IPS-18c (cell line): ENCODE data around the gene ST6GALNAC4.
A peak's percentile ranks its signal among the peaks of the same experiment; 100 is the strongest.

Experiments
- H3K4me3 ChIP-seq: 2 replicates; pipeline ENCODE4 v1.7.0; 2013; ENCODE audit warnings: low read depth, mild to moderate bottlenecking, low read length, moderate library complexity; ENCODE audit not compliant: insufficient read depth
- H3K9me3 ChIP-seq: one replicate; pipeline ENCODE4 v1.6.1; 2013; ENCODE audit warnings: mild to moderate bottlenecking, low read length, moderate library complexity; ENCODE audit not compliant: control insufficient read depth, insufficient read depth

ST6GALNAC4 gene, protein sequence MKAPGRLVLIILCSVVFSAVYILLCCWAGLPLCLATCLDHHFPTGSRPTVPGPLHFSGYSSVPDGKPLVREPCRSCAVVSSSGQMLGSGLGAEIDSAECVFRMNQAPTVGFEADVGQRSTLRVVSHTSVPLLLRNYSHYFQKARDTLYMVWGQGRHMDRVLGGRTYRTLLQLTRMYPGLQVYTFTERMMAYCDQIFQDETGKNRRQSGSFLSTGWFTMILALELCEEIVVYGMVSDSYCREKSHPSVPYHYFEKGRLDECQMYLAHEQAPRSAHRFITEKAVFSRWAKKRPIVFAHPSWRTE

DNA sequence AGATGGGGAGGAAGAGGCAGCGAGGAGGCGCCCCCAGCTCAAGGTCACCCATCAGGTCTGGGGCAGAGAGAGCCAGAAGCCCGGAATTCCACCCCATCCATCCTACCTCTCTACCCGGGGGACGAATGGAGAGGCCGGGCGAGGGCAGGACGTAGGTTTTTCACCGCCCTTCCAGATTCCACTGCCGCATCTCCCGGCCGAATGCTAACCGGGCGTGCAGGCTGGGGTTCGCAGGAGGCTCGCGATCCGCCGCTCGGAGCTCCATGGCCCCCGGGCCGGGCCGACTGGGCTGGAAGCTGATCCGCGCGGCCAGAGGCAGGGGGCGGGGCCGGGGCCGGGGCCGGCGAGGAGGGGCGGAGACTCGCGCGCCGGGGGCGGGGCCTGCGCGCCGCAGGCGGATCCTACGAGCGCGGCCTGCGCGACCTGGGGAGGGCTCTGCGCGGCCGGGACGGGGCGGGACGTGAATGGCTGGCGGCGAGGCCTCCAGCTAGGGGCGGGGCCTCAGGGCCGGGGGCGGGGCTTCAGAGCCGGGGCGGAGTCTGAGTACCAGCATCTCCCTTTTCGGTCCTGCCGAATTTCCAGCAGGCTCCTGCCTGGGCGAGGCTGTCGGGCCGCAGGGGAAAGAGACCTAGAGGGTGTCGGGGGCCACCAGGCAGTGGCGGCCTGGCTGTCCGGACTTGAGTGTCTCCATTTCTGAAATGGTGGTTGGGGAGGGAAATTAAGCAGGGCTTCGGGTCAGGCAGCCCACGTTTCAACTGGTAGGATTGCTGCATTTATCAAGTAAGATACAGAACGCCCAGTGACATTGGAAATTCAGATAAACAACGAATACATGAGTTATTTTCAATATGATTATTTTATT is at the start of gene ST6GALNAC4:
Gene ST6GALNAC4 (minus strand): TSS at position 322 of the 862 bp plus-strand sequence. CDS start 622 bp downstream, outside the sequence.
- Histone ChIP-seq H3K4me3 (peak within 1 kb of the TSS; percentile 68), H3K9me3 (peaks cover 2% of the 10 kb centered on the region)

DNA sequence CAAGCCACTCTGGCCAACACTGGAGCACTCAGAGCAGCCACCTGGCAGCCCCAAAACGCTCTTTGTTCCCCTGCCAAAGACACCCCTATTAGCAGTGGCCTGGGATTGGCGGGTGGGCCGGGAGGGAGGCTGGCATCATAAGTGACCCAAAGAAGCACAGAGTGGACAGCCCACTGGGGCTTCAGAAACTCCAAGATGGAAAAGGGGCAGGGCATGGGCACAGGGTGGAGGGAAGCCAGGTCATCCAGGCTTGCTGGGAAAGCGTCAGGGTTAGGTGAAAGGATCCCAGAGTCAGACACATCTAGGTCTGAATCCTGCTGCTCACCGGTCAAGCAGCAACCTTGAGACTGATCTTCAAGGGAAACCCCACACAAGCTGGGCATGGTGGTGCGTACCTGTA is 49.1 kb upstream of the ST6GALNAC4 start:
- H3K9me3 ChIP-seq = no peaks in the 10 kb centered on the region
- no peak overlapping the region; the same call in 1 of the 2 replicates for H3K4me3 ChIP-seq

DNA sequence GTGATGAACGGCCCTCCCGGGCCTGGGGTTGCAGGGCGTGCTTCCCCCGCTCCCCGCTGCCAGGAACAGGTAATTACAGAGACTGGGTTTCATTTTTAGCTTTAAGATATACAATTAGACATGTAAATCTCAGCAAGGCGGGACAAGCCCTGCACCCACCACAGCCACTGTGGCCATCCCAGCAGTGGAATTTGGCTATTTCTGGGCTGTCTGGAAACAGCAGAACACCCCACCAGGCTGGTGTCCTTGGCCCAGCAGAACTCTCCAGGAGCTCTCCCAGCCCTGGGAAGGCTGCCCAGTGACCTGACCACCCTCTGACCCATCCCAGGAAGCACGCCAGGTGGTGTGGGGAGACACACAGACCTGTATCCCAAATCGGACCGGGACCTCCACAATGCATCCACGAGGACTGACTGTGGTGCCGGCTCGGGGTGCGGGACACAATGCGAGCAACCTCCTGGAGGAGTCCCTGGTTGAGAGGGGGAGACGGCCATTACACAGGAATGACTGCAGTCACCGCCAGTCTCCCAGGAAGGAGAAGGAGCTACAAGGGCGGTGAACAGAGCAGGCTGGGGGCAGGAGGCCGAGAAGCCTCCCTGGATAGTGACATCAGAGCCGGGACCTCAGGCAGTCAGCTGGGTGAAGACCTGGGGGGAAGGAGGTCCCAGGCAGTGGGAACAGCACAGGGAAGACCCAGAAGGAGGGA is 46.7 kb upstream of the ST6GALNAC4 start:
- Histone ChIP-seq H3K9me3 (no peaks in the 10 kb centered on the region), H3K4me3 (no peak overlapping the region)

DNA sequence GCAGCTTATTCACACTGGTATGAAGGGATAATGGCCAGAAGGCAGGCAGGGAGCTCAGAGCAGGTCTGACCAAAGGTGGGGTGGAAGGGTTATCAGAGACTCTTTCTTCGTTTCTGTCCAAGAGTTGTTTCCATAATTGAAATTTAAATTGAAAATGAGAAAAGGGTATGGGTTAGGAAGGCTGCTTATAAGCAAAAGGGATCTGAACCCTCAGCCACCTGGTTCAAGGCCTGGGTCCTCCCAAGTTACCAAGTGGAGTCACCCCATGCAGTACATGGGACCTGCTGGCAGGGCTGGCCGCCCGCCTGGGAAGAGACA is 46.2 kb upstream of the ST6GALNAC4 start:
- no peak overlapping the region for H3K4me3 ChIP-seq
- H3K9me3 ChIP-seq = no peaks in the 10 kb centered on the region

DNA sequence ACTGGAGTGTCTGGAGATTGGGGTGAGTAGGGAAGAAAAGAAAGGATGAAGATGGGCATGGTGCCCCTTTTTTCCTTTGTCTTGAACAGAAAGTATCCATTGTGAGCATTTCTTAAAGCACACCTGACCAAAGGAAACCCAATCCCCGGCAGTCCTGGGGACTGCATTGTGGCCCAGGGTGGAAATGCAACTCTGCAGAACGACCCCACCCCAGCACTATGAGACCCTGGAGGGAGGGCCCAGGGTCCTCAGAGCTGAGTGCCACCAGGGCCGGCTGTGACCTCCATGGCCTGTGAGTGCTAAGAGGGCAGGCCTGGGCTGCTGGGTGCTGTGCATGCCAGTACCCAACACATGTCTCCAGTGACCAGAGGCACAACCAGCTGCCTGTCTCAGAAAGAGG is 45.4 kb upstream of the ST6GALNAC4 start:
- no peaks in the 10 kb centered on the region for H3K9me3 ChIP-seq
- H3K4me3 ChIP-seq = no peak overlapping the region

DNA sequence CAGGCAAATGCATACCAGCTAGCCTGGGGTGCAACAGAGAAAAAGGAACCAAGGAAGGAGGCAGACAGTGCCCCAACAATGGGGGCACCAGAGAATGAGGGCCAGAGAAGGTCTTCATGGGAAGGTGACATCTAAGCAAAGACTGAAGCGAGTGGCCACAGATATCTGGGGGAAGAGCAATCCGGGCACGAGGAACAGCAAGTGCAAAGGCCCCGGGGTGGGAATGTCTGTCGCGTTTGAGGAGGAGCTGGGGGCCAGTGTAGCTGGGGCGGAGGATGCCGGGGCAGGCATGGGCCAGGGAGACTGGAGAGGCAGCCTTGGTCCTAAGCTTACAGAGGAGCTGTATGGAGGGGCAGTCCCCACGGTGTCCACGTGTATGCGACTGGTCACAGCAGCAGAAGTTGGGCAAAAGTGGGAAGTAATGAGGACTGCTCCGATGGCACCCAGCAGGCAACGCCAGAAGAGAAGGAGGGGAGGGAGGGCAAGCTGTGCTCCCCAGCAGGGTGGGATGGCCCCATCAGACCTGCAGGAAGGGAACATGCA is 44.8 kb upstream of the ST6GALNAC4 start:
- H3K9me3 ChIP-seq = no peaks in the 10 kb centered on the region

DNA sequence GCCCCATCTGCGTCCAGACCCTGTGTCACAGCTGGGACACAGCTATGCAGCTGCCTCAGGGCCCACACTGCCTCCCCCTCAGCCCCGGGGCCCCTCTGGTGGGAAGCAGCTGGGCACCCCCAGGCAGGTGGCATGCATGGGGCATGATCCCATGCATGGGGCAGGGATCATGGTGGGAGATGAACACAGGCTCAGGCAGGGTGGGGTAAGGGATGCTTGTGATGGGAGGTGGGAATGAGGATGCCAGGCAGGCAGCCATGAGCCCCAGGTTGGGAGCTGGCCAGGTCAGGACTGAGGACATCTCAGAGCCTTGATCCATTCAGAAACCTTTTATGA is 44.3 kb upstream of the ST6GALNAC4 start:
- Histone ChIP-seq H3K4me3 (no peak overlapping the region), H3K9me3 (no peaks in the 10 kb centered on the region)

More for the DNA sequence above, 44.8 kb upstream of the ST6GALNAC4 start:
- H3K4me3 ChIP-seq = no peak overlapping the region

DNA sequence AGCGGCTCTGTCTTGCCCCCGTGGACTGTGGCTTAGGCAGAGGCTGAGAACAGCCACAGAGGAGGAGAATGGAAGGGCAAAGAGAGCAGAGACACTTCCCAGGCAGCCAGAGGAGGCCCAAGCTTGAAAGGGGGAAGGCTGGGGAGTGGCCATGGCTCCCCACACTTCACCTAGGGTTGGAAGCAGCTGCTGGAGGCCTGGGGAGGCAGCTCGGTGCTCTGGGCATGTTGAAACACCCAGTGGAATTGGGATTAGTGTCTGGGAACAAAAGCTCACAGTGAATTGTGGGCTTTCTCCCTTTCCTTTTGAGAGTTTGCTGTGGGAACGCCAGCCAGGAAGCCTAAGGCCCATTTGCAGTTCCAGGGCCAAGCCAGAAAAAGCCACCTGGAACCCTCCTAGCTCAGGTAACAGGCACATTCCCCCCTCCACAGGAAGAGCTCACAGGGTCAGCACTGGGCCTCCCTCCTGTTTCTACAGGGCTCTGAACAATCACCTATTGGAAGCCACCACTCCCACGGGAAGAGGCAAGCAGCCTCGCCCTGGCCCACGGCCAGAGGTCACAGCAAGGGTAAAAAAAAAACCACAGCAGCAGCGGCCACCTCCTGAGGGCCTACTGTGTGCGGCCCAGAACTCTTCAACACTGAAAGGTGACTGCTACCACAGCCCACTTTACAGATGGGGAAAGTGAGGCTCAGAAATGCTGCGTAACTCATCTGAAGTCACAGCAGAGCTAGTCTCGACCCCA is 43.7 kb upstream of the ST6GALNAC4 start:
- Histone ChIP-seq H3K9me3 (no peaks in the 10 kb centered on the region), H3K4me3 (no peak overlapping the region)

DNA sequence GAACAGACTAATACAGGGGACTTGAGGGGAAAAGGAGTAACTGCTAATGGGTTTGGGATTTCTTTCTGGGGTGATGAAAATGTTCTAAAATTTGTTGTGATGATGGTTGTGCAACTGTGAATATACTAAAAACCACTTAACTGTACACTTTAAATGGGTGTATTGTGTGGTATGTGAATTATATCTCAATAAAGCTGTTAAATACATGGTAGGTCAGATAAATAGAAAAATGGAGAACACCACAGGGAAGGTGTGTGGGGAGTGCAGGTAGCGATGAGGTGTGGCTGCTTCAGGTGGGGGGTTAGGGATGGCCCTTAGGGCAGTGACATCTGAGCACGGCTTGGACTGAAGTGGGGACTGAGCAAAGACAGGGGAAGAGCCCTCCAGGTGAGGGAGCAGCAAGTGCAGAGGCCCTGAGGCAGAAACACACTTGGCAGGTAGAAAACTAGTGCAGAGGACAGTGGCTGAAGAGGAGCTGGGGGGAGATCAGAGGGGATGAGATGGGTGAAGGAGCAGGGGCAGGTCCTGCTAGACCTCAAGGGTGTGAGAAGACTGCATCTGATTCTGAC is 43.1 kb upstream of the ST6GALNAC4 start:
- H3K9me3 ChIP-seq = no peaks in the 10 kb centered on the region

DNA sequence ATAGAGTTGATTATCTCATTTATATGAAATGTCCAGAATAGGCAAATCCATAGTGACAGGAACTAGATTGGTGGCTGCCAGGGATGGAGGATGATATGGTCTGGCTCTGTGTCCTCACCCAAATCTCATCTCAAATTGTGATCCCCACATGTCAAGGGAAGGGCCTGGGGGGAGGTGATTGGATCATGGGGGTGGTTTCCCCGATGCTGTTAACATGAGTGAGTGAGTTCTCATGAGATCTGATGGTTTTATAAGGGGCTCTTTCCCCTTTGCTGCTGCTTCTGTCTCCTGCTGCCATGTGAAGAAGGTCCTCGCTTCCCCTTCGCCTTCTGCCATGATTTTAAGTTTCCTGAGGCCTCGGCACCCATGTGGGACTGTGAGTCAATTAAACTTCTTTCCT is 42.6 kb upstream of the ST6GALNAC4 start:
- no peak overlapping the region for H3K4me3 ChIP-seq
- H3K9me3 ChIP-seq = no peaks in the 10 kb centered on the region

More for the DNA sequence above, 43.1 kb upstream of the ST6GALNAC4 start:
- no peak overlapping the region; the same call in 1 of the 2 replicates for H3K4me3 ChIP-seq

DNA sequence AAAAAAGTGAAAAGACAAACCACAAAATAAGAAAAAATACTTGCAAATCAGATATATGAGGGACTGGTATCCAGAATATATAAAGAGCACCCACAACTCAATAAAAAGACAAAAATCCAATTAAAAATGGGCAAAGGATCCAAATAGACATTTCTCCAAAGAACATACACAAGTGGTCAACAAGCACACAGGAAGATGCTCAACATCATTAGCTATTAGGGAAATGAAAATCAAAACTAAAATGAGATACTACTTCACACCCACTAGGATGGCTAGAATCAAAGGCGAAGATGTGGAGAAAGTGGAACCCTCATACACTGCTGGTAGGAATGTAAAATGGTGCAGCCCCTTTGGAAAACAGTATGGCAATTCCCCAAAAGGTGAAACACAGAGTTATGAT is 41.9 kb upstream of the ST6GALNAC4 start:
- Histone ChIP-seq H3K9me3 (no peaks in the 10 kb centered on the region), H3K4me3 (no peak overlapping the region)

DNA sequence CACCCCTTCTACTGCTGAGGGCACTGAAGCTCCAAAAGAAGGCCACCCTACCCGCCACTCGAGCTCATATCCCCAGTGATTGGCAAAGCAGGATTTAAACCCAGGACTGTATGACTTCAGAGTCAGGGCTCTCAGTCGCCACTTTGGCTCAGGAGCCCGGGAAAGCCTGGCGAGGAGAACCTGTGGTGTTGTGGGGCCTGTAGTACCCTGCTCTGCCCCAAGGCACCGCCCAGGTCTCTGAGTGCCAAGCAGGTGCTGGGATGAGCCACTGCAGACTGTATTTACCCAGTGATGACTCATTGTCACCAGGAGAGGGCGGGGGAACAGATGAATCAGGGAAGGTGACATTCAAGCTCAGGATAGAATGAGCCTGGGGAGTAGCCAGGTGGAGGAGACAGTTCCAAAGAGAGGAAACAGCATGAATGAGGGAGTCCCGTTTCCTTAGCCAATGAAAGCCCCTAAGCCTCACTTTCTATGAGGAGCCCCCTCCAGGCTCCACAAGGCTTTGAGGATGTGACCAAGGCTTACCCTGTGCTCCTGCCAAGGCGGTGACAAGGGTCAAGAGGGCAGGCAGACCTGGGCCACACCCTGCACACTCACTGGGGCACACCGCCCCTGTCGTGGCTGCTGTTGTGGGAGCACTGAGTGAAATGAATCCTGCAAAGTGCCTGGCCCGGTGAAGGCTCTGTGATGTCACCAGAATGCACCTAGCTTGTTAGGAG is 38.6 kb upstream of the ST6GALNAC4 start:
- H3K4me3 ChIP-seq = no peak overlapping the region

DNA sequence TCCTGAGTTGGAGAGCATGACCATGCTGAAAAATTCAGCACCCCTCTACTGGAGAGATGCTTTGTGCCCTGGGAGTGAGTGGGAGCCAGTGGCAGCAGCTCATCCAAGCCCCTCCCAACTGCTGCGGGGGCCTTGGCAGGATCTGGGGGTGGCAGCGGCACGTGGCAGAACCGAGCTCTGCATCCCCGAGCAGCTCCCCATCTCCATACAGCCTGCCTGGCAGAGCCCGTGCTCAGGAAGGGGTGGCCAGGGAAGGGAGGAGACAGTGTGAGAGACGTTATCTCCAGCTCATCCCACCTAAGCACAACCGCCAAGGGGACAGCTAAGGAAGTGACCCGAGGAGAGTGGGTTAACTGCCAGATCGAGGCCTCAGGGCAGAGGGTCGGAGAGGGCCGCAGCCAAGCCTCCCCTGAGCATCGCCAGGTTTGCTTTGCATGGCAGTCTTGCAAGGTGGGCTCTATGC is 38.0 kb upstream of the ST6GALNAC4 start:
- no peaks in the 10 kb centered on the region for H3K9me3 ChIP-seq

More for the DNA sequence above, 38.6 kb upstream of the ST6GALNAC4 start:
- no peaks in the 10 kb centered on the region for H3K9me3 ChIP-seq

DNA sequence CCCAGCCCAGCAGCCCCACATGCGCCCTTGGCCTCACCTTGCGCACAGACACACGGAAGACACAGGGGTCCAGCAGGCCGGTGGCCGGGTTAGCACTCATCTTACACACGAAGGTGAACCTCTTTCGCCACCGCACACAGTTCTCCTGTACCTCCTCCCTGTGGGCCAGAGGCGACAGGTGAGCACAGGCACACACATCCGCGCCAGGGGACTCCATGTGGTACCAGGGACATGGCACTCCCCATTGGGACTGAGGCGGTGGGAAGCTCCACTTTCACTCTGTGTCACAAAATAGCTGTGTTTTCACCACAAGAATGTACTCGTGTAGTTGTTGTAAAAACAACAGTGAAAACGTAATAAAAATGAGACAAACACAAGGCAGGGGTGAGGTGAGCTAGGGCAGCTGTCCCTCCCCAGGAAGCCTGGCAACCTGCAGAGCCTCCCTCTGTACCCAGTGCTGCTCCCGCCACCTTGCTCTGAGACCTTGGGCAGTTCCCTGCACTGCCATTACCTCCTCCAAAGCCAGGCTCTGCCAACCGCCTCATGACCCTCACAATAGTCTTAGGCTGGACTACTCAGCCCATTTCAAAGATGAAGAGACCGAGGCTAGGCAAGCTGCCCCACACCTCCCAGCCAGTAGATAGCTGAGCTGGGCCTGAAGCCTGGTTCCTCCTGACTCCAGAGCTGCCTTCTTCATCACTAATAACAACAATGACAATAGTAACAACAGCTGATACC is 37.1 kb upstream of the ST6GALNAC4 start:
- Histone ChIP-seq H3K9me3 (no peaks in the 10 kb centered on the region), H3K4me3 (no peak overlapping the region)

More for the DNA sequence above, 38.0 kb upstream of the ST6GALNAC4 start:
- H3K4me3 ChIP-seq = no peak overlapping the region

DNA sequence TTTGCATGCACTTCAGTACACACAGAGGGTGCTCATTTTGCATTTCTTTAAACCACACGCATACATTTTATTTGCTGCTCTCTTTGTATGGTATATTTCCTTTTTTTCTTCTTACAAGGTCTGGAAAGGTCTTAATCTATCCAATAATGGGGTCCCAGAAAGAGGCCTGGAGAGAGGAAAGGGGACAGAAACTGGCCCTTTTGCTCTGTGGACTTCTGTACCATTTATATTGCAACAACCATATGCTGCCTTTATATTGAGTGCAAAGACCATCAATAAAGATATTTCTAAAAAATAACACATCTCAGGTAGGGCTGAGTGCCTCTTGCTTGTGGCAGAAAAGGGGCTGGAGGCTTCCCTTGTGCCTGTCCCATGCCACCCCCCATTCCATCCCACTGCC is 36.3 kb upstream of the ST6GALNAC4 start:
- H3K4me3 ChIP-seq = no peak overlapping the region
- H3K9me3 ChIP-seq = no peaks in the 10 kb centered on the region
